SK-N-SH treated with all-trans-retinoic acid at 6 μM for 48 hours (cell line): Measurements from ENCODE around the gene SLC7A8.

Experiments used
- ARNTL ChIP-seq: fragments of 450-650 bp; formaldehyde crosslinking; IDR thresholded peaks from 2 replicates; pipeline ENCODE4 v1.5.0; 2020; ENCODE audit warnings: low read depth, mild to moderate bottlenecking, moderate library complexity, borderline replicate concordance
- CREB5 ChIP-seq: fragments of 250-450 bp; sonication (Bioruptor Pico); IDR thresholded peaks from 2 replicates; pipeline ENCODE4 v1.5.1; 2020; ENCODE audit warnings: low read depth, mild to moderate bottlenecking, moderate library complexity
- CSDC2 ChIP-seq: fragments of 250-450 bp; sonication (Bioruptor Pico); IDR thresholded peaks from 2 replicates; pipeline ENCODE4 v1.5.0; 2020; ENCODE audit warnings: mild to moderate bottlenecking, moderate library complexity
- GLIS3 ChIP-seq: fragments of 250-450 bp; sonication (Bioruptor Pico); IDR thresholded peaks from 2 replicates; pipeline ENCODE4 v1.5.0; 2020; ENCODE audit warnings: mild to moderate bottlenecking, moderate library complexity
- PPARA ChIP-seq: fragments of 250-450 bp; sonication (Bioruptor Pico); IDR thresholded peaks from 2 replicates; pipeline ENCODE4 v1.5.0; 2020; ENCODE audit warnings: mild to moderate bottlenecking, borderline replicate concordance
- RARB ChIP-seq: fragments of 250-450 bp; sonication (Bioruptor Pico); IDR thresholded peaks from 2 replicates; pipeline ENCODE4 v1.8.0; 2021; ENCODE audit warnings: mild to moderate bottlenecking, moderate library complexity
- SNAI2 ChIP-seq: fragments of 250-450 bp; sonication (Bioruptor Pico); IDR thresholded peaks from 2 replicates; pipeline ENCODE4 v1.5.0; 2020; ENCODE audit warnings: mild to moderate bottlenecking, moderate library complexity
- TSHZ2 ChIP-seq: fragments of 250-450 bp; sonication (Bioruptor Pico); IDR thresholded peaks from 2 replicates; pipeline ENCODE4 v1.5.0; 2020; ENCODE audit warnings: mild to moderate bottlenecking, moderate library complexity
- ZC3H10 ChIP-seq: fragments of 250-450 bp; sonication (Bioruptor Pico); IDR thresholded peaks from 2 replicates; pipeline ENCODE4 v1.5.1; 2021; ENCODE audit warnings: mild to moderate bottlenecking, moderate library complexity
- ZFP30 ChIP-seq: fragments of 450-650 bp; formaldehyde crosslinking; IDR thresholded peaks from 2 replicates; pipeline ENCODE4 v1.5.0; 2022; ENCODE audit warnings: mild to moderate bottlenecking, moderate library complexity
- ZNF565 ChIP-seq: fragments of 450-650 bp; formaldehyde crosslinking; conservative IDR thresholded peaks from 2 replicates; pipeline ENCODE4 v1.5.0; 2020; ENCODE audit warnings: low read depth, mild to moderate bottlenecking, moderate library complexity
- ZNF70 ChIP-seq: fragments of 450-650 bp; formaldehyde crosslinking; IDR thresholded peaks from 2 replicates; pipeline ENCODE4 v1.5.0; 2020; ENCODE audit warnings: mild to moderate bottlenecking, moderate library complexity
- TF ChIP-seq, protein P1 (sequence below): fragments of 250-450 bp; sonication (Bioruptor Pico); IDR thresholded peaks from 2 replicates; pipeline ENCODE4 v1.8.0; 2020; ENCODE audit warnings: mild to moderate bottlenecking, moderate library complexity, borderline replicate concordance

DNA sequence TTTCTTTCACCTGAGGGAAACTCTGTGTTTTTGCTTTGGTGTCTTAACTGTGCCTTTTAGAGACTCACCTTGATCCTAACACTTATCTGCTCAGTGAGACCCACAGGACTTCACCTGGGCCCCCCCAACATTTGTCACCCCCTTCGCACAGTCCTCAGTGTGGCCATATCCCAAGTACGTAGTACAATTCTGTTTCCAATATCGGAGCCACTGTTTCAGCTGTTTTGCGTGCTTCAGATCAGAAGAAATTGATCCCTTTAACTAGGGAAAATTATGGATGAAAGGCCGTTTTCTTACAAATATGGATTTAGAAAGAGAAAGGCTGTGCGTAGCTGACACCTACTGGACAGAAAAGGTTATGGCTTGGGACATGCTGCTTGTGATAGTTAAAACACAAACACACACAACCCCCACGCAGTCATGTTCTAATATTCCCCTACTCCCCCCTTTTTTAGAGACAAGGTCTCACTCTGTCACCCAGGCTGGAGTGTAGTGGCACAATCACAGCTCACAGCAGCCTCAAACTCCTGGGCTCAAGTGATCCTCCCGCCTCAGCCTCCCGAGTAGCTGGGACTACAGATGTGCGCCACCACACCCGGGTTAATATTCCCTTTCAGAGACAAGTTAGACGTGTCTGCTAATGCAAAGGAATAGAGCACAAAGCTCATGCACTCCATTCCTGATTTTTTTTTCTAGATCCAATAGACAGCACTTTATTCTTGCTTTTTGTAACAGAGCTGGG lies 3.6 kb upstream of the SLC7A8 start:
- TF ChIP-seq GLIS3 (CRISPR knock-in tag): no peak
- no peak for TF ChIP-seq ZFP30 (CRISPR knock-in tag)
- TF ChIP-seq, protein P1, sequence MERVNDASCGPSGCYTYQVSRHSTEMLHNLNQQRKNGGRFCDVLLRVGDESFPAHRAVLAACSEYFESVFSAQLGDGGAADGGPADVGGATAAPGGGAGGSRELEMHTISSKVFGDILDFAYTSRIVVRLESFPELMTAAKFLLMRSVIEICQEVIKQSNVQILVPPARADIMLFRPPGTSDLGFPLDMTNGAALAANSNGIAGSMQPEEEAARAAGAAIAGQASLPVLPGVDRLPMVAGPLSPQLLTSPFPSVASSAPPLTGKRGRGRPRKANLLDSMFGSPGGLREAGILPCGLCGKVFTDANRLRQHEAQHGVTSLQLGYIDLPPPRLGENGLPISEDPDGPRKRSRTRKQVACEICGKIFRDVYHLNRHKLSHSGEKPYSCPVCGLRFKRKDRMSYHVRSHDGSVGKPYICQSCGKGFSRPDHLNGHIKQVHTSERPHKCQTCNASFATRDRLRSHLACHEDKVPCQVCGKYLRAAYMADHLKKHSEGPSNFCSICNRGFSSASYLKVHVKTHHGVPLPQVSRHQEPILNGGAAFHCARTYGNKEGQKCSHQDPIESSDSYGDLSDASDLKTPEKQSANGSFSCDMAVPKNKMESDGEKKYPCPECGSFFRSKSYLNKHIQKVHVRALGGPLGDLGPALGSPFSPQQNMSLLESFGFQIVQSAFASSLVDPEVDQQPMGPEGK: no peak
- TF ChIP-seq CREB5 (CRISPR knock-in tag): no peak
- TF ChIP-seq ZNF565 (CRISPR knock-in tag): no peak
- TF ChIP-seq ARNTL: no peak
- no peak for TF ChIP-seq PPARA (CRISPR knock-in tag)
- TF ChIP-seq ZNF70 (CRISPR knock-in tag): no peak
- no peak for TF ChIP-seq ZC3H10 (CRISPR knock-in tag)
- no peak for TF ChIP-seq TSHZ2 (CRISPR knock-in tag)
- TF ChIP-seq CSDC2: no peak
- no peak for TF ChIP-seq SNAI2 (CRISPR knock-in tag)
- no peak for TF ChIP-seq RARB (CRISPR knock-in tag)
